ENCODE results near the gene FOXD4. TPM values are rescaled to one million over a fixed set of nuclear protein-coding genes. Genes with fewer than 3 reads are reported as not detected.
"Not testable (repeated sequence)": the region's sequence is repeated elsewhere in the genome, so short reads cannot be mapped to it uniquely, and the experiment has no call there.

FOXD4 gene
- under 1 TPM; 0.25 to 0.45 (median 0.40) TPM for polyA plus RNA-seq (ENCODE audit: insufficient read length in 3 of 3)

DNA sequence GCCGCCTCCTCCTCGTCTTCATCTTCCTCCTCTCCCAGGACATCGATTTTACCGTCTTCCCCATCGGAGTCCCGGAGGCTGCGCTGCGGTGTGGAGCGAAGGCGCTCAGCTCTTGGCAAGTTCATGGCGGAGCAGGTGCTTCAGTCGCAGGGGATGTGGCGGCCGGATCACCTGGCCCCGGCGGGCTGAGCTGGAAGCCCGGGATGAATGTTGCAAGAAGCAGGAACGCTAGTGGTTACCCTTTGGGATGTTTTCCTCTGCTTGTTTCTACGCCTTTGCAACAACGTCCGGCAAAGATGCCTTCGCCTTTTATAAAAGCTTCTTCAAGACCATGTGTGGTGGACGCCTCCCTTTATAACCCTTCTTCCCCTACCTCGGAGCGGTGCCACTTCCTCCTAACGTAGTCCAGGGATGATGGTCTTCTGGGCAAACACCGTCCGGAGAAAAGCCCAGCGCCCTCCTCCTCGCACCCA is at the start of gene FOXD4:
Gene FOXD4, minus strand, starts transcription at position 423 of the 473 bp plus-strand sequence. Its CDS starts 298 bp downstream, at position 125.
- DNase-seq (ENCODE audit: low read depth in 3 of 3, low spot score in 2 of 3) = not testable (repeated sequence)

DNA sequence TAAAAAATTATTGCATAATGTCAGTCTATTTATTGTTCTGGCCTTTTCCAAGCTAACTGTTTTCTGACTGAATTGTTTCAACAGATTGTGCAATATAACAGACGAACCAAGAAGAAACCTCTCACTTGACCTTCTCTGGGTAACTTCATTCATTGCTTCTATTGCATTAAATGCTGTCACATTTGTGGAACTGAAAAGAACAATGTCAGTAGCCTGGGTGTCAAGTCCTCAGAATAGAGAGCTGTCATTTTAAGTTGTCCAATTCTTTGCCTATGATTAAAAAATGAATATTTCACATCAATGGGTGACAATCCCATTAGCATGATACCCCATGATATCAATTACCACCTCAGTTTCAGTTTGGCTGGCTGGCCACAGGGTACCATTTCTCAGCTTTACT is 41.7 kb upstream of the FOXD4 start:
- DNase-seq (ENCODE audit: low read depth in 3 of 3, low spot score in 2 of 3) = not testable (repeated sequence)

DNA sequence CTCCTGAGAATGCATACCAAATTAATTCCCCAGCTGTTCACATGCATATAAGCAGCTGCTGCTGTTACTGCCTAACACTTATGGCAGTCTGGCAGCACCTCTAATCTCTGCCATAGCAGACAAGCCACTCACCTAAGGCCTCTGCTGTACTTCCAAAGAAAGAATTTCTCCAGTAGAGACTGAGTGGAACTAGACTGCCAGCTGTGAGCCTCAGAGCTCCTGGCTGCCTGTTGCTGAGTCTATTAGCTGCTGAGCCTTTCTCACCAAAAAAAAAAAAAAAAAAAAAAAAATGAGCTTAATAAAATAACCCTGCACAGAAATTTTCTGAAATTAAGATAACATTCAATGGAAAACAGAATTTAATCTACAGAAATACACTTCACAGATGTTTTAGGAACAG is 33.0 kb upstream of the FOXD4 start:
- DNase-seq (ENCODE audit: low read depth in 3 of 3, low spot score in 2 of 3) = not testable (repeated sequence)

DNA sequence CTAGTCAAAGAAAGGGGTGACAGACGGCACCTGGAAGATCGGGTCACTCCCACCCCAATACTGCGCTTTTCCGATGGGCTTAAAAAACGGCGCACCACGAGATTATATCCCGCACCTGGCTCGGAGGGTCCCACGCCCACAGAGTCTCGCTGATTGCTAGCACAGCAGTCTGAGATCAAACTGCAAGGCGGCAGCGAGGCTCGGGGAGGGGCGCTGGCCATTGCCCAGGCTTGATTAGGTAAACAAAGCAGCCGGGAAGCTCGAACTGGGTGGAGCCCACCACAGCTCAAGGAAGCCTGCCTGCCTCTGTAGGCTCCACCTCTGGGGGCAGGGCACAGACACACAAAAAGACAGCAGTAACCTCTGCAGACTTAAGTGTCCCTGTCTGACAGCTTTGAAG is 21.7 kb upstream of the FOXD4 start:
- DNase-seq (ENCODE audit: low read depth in 3 of 3, low spot score in 2 of 3) = not testable (repeated sequence)

DNA sequence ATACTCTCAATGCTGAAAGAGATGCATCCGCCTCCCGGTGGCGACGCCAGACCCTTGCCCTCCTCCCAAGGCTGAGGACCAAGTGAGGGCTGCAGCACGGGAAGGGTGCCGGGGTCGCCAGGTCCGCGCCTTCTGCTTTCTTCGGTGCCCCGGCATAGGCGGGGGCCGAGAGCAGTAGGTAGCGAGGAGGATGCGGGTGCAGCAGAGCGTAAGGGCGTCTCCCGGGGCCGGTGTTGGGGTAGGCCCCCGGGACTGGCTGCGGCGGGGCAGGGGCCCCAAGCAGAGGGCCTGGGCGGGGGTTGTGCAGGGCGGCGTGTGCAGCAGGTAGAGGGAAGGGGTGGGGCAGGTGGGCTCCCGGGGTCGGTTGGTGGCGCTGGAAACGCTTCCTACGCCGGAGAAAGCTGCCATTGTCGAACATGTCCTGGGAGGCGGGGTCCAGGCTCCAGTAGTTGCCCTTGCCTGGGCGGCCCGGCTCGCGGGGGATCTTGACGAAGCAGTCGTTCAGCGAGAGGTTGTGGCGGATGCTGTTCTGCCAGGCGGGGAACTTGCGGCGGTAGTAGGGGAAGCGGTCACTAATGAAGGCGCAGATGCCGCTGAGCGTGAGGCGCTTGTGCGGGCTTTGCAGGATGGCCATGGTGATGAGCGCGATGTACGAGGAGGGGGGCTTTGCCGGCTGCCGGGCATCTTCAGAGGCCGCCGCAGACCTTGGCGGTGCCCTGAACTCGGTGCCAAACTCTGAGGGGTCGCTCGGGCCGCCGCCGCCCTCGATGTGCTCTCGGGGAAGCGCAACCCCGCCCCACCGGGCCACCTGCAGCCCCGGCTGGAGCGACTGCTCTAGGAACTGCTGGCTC is 848 bp downstream of the FOXD4 start:
- DNase-seq (ENCODE audit: low read depth in 3 of 3, low spot score in 2 of 3) = not testable (repeated sequence)

DNA sequence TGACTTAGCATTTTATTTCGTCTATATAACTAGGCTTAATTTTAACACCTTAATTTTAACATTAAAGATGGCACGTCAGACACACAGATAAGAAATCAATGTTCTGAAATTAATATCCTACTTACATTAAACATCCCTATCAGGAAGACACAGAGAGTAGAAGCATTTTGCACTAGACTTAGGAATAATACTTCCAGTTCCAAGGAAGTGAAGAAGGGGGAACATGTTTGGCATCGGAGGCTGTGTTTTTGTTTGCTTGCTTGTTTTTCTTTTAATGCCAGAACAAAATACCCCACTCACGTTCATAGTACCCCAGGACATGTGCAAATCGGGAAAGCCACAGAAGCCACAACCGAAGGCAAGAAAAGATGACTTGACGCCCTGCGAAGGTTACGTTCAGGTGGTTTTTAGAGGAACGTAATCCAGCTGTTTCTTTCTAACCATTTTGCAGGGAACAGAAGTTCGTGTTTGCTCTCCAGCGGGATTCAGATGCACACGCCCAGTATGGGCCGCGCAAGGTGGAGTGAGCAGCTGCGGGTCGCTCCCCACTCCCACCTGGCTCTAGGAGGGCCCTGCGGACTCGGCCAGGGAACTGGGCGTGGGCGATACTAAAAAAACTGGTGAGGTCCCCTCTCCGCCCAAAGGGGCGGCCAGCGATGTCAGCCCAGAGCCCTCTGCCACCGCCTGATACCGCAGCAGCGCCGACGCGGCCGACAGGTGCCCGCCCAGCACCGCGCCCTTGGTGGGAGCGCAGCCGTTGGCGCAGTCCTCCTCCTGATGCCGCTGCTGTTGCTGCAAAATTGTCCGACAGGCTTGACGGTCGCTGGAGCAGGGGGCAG is 1.8 kb downstream of the FOXD4 start:
- not testable (repeated sequence) for DNase-seq (ENCODE audit: low read depth in 3 of 3, low spot score in 2 of 3)

DNA sequence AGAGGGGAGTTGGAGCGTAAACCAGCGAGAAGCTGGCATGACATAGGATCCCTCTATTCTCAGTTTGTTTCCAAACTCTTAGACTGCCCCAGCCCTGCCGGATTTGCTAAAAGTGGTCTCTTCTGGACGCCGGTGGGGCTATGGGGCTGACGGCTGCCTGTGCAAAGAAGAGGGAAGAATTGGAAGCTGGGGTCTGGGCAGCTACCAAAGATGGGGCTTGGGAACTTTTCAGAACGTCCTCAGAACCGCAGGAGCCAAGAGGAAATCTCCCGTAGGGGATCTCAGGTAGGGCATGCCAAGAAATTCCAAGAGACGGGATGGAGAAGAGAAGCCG is 3.1 kb downstream of the FOXD4 start:
- not testable (repeated sequence) for DNase-seq (ENCODE audit: low read depth in 3 of 3, low spot score in 2 of 3)

DNA sequence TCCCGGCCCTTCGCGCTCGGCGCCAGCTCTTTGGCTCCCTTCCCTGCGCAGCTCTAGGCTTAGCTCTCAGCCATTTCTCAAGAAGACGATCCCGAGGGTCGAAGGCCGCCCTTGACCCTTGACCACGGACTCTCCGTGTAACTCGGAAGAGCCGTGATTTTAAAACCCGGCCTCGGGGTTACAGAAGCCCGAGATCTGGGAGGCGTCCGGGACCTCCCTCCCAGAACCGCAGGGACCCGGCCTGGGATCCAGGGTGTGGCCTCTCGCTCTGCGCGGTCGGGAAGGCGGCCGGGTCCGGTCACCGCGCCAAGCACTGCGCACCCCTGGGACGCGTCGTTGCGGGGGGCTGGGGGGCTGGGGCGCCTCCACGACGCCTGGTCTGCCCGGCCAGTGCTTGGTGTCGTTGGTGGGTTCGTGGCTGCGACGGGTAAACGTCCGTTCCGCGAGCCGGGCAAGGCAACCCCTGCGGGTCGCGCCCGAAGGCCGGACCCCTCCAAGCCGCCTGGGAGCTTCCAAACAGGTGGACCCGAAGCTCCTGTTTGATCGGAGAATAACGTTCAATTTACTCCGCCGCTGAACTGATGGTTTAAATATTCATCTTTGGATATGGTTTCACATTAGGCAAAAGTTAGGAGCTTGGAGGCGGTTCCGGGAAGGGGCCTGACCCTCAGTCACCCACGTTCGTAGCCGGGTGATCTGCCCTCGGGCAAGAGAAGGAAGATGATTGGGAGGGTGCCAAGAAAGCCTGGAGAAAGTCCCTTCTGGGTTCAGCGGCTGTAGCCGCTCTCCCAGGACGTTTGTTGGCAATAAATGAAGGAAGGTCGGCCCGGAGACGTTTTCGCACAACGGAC is 3.7 kb downstream of the FOXD4 start:
- DNase-seq (ENCODE audit: low read depth in 3 of 3, low spot score in 2 of 3) = not testable (repeated sequence)

DNA sequence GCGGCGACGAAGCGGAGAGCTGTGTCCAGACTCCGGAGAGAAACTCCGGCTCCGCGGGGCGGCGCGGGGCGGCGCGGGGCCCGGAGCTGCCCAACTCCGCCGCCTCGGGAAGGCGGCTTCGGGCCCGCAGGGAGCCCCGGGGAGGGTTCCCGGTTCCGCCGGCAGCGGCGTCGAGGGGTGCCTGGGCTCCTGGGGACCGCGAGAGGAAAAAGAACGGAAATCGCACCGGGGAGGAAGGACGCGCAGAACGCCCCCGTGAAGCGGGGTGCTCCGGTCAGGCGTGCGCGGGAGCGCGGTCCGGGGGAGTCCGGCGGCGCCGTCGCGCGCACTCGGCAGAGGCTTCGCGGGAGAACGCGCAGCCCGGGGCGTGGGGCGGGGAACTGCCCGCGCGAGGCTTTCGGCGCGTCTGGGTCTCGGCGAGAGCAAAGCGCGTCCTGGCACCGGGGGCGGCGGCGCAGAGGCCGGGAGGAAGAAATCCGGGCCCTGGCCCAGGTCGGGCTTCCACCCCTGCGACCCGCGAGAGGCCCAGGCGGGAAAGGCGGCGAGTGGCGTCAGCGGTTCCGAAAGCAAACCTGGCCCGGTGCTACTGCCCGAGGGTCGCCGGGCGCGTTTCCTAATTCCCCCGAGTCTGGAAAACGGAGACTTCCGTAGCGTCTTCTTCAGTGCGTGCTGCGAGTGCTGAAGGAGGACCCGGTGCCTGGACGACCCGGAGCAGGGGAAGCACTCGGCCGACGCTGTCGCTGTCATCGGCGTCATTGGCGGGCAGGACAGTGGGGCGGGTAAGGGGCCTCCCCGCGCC is 4.5 kb downstream of the FOXD4 start:
- not testable (repeated sequence) for DNase-seq (ENCODE audit: low read depth in 3 of 3, low spot score in 2 of 3)

DNA sequence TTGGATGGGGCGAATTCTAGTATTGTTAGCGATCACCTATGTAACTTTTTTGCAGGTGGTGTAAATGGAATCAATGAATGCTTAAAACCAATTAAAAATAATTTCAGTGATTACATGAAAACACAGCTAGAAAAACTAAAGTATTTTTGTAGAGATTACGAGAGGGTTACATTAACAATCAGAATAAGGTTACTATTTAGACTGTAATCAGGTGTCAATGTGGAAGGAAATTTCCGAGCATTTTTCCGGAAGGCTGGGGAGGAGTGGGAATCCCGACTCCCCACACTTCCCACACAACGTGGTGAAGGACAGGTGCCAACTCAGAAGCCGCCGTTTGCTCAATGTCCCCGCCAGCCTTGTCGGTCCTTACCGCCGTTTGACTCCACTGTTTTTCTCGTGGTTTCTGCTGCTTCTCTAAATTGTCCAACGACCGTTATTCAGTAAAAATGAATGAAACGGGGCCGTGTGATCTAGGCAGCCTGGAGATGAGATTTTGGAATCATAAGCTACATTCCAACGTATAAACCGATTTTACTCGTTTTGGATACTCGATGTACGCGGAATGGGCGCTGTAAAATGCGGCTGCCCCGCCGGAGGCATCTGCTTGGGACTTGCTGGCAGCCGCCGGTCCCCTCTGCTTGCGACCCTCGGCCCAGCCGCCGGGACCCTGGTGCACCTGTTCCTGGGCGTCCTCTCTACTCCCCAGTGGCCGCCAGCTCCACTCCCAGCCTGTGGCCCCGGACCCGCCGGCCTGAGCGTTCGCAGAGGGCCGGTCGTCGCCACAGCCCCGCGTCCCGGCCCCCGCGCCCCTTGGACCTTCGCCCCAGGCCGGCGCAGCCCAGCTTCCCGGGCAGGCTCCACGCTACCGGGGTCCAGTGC is 5.4 kb downstream of the FOXD4 start:
- not testable (repeated sequence) for DNase-seq (ENCODE audit: low read depth in 3 of 3, low spot score in 2 of 3)

DNA sequence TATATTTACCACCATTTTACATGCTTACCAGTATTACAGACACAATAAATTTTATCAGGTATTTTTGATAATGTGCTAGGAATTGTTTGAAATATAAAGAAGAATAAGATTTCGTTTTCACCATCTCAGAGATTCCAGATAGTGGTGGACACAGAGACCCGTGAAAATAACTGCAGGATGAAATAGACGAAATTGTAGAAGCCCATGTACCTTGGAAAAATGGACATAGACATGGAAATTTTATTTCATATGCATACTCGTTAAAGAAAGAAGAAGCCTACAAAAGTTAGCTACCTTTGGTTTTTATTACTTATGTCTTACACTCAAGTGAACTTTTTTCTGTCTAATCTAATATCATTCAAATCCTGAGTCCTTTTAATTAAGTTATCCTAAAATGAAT is 7.5 kb downstream of the FOXD4 start:
- not testable (repeated sequence) for DNase-seq (ENCODE audit: low read depth in 3 of 3, low spot score in 2 of 3)

DNA sequence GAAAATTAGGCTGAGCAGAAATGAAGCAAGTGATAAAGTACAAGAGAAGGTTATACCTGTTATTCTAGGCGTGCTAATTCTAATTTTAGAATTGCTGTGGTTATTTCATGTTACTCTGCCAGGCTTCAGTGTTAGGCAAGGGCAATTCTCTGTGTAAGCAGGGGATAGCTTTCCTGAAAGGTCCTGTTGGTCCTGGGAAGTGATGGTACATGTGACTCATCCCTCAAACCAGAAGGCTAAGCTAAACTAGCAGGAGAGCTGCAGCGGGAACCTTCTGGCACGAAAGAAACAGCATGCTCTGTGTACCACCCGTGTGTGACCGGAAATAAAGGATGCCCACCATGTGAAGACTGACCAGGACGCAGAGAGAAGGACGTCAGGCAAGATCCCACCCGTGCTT is 8.7 kb downstream of the FOXD4 start:
- DNase-seq (ENCODE audit: low read depth in 3 of 3, low spot score in 2 of 3) = not testable (repeated sequence)

DNA sequence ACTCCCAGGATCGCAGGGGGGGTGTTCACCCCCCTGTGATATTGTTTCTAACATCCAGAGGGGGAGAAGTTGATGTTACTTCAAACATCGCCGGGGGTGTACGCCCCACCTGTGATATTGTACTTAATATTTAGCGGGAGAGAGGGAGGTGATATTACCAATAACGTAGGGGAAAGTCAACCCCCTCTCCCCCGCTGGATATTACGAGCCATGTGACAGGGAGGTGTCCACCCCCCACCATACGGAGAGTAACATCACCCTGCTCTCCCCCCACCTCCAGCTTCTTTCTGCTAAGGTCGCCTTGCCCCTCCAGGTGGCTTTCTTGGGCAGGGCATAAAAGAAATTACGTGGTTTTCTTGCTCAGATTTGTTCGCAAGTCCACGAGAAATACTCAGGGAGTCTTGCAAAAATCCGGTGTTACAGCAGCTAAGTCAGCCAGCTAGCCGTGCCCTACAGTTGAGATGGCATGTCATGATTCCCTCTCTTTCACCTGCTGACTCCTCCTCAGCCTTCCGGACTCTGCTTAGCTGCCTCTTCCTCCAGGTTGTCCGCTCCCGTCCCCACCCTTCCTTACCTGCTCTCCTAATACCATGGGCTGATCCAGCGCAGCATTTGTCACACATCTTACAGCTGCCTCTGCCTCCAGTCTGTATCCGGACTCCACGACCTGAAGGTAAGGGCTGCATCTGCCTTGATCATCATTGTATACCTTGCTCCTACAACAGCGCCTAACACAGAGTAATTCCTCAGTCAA is 9.3 kb downstream of the FOXD4 start:
- DNase-seq (ENCODE audit: low read depth in 3 of 3, low spot score in 2 of 3) = not testable (repeated sequence)

DNA sequence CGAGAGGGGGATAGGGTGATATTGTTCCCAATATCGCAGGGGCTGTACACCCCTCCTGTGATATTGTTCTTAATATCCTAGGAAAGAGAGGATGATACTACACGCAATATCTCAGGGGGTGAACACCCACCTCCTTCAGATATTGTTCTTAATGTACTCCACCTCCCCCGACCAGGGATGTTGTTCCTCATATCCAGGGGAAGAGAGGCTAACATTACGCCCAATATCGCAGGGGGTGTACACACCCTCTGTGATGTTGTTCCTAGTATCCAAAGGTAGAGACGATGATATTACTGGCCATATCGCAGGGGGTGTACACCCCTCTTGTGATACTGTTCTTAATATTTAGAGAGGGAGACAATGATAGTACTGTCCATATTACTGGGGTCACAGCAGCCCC is 12.2 kb downstream of the FOXD4 start:
- not testable (repeated sequence) for DNase-seq (ENCODE audit: low read depth in 3 of 3, low spot score in 2 of 3)

DNA sequence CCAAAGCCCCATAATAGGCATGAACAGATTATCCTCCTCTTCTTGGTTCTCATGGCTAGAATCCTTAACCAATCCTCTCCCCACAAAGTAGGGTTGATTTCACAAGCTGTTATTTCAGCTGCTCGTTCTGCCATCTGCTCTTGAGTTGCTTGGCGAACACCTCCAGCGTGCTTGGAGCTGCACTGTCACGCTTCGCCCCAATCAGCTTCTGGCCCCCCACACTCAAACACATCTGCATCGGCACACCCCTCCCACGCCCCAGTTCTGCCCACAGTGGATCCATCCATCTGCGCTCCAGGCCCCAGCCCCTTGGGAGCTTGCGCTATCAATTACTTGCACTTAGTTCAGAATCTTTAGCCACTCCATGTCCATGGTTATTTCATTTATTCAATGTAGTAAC is 17.8 kb downstream of the FOXD4 start:
- not testable (repeated sequence) for DNase-seq (ENCODE audit: low read depth in 3 of 3, low spot score in 2 of 3)

DNA sequence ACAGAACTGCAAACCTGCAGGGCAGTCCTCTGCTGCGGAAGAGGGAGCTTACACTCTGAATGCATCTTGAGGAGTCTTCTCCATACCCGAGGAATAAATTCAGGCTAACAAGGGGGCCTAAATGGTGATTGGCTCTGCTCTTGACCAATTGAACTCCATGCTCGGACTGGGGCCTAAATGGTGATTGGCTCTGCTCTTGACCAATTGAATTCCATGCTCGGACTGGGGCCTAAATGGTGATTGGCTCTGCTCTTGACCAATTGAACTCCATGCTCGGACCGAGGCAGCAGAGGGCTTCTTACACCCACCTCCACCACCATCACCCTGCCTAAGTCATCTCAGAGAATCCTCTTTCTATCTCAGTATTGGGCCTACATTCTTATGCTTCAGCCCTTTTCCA is 18.4 kb downstream of the FOXD4 start:
- not testable (repeated sequence) for DNase-seq (ENCODE audit: low read depth in 3 of 3, low spot score in 2 of 3)

DNA sequence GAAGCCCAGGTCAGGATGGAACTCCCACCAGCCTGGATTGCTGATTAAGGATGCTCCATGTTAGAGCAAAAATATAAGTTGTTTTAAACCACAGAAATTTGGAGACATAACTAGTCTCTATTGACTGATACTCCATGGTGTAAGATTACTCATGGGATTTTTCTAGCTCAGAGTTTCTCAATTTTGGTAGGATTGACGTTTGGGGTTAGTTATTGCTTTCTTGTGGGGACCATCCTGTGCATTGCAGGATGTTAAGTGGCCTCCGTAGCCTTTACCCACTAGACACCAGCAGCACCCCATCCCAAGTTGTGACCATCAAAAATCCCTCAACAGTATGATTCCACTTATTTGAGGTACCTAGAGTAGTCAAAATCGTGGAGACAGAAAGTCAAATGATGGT is 19.4 kb downstream of the FOXD4 start:
- DNase-seq (ENCODE audit: low read depth in 3 of 3, low spot score in 2 of 3) = not testable (repeated sequence)

DNA sequence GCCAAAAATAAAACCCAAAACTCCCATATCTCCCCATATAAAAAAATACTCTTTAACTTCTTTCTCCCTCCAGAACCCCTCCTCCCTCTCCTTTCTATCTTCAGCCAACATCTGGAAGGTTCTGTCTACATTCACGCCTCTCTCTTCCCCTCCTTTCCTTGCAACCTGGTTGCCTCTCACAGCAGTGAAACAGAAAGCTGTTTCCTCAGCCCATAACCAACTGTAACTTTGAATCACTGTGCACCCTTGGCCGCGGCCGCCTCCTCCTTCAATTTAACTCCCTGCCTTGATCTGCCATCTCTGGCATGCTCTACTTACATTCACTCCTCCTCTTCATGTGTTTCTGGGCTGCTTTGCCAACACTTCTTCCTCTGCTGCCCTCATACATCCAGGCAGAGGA is 23.2 kb downstream of the FOXD4 start:
- DNase-seq (ENCODE audit: low read depth in 3 of 3, low spot score in 2 of 3) = not testable (repeated sequence)

Data from right renal cortex interstitium (tissue), 3 donors.